ENCODE data around the gene BABAM2.

- TF ChIP-seq CTCF (IDR thresholded peaks at IDR 0.05; ENCODE audit: insufficient read depth, low read depth, low read length) = no peak
- no peak for TF ChIP-seq EZH2 (IDR thresholded peaks at IDR 0.05; ENCODE audit: insufficient read depth, low read length)
Observed at GRCh38 chr2:28193630-28194403, 303.3 kb downstream of the BABAM2 start.
